Endothelial cell of umbilical vein (primary cell): ENCODE results near the gene ATP5MG. TPM values are rescaled to one million over a fixed set of nuclear protein-coding genes. Genes with fewer than 3 reads are reported as not detected.
"Not testable (repeated sequence)": the region's sequence is repeated elsewhere in the genome, so short reads cannot be mapped to it uniquely, and the experiment has no call there.

Experiments used
- BruUV-seq: library from RNA; stranded (reverse); fragments of 400-500 nt; replicated peaks from 2 replicates; lab custom pipeline; 2021; lab: Mats Ljungman, UMichigan
- CTCF ChIA-PET: fragments of 300-600, 350-600 bp; sonication (Branson Sonifier 250); formaldehyde crosslinking; loops from one replicate; lab custom pipeline; 2021; ENCODE audit warnings: antibody characterized with exemption, inconsistent platforms; lab: Charles Lee
- POLR2A ChIA-PET: fragments of 300-600, 350-600 bp; sonication (Branson Sonifier 250); formaldehyde crosslinking; loops from one replicate; lab custom pipeline; 2021; ENCODE audit warnings: antibody characterized with exemption, inconsistent platforms; lab: Charles Lee
- DNase-seq: peaks from one replicate; pipeline ENCODE4 v3.0.0-alpha.2; 2011; ENCODE audit warnings: low read depth, low spot score
- FAIRE-seq: peaks from 2 replicates; lab custom pipeline; 2011; peaks lifted over from hg19 to GRCh38; lab: Jason Lieb, UNC
- H2AFZ ChIP-seq: 2 replicates; pipeline ENCODE4 v1.6.0; 2012; ENCODE audit warnings: low read depth, low read length, control low read depth, inconsistent platforms
- H3K27ac ChIP-seq: 2 replicates; pipeline ENCODE4 v1.5.1; 2011; ENCODE audit warnings: low read depth, mild to moderate bottlenecking, control low read depth, low read length, moderate library complexity; ENCODE audit not compliant: insufficient read depth
- H3K27me3 ChIP-seq, 2 experiments: 2 replicates each; pipeline versions ENCODE4 v1.6.0 to v1.6.1; 2011; ENCODE audit warnings: low read length in 2 of 2, mixed read lengths in 1 of 2; ENCODE audit not compliant: control insufficient read depth in 2 of 2, insufficient read depth in 2 of 2
- H3K36me3 ChIP-seq, 2 experiments: 2 replicates in 1 of 2; 3 replicates in 1 of 2; pipeline ENCODE4 v1.5.1; 2011; ENCODE audit warnings: low read length in 2 of 2, mild to moderate bottlenecking in 1 of 2, moderate library complexity in 1 of 2; ENCODE audit not compliant: control insufficient read depth in 2 of 2, insufficient read depth in 2 of 2; ENCODE audit errors: extremely low read depth in 1 of 2
- H3K4me1 ChIP-seq: 3 replicates; pipeline ENCODE4 v1.5.1; 2011; ENCODE audit warnings: mild to moderate bottlenecking, low read length; ENCODE audit not compliant: control insufficient read depth, insufficient read depth; ENCODE audit errors: extremely low read depth
- H3K4me2 ChIP-seq: 2 replicates; pipeline ENCODE4 v1.6.1; 2011; ENCODE audit warnings: low read length, control low read depth, mixed read lengths; ENCODE audit not compliant: insufficient read depth
- H3K4me3 ChIP-seq, 3 experiments: fragments of 200-600 bp in 1 of 3; sonication (generic), shearing (Covaris generic) in 1 of 3; replicated peaks in 1 of 3; 2 replicates each; pipeline ENCODE4 v1.5.1; 2011 to 2016; ENCODE audit warnings: control low read depth in 3 of 3, low read length in 3 of 3, mild to moderate bottlenecking in 2 of 3, inconsistent platforms in 1 of 3, low read depth in 1 of 3, moderate library complexity in 1 of 3; ENCODE audit not compliant: insufficient read depth in 1 of 3
- H3K79me2 ChIP-seq: 2 replicates; pipeline ENCODE4 v1.6.0; 2012; ENCODE audit warnings: low read length, inconsistent platforms; ENCODE audit not compliant: control insufficient read depth, insufficient read depth
- H3K9ac ChIP-seq: replicated peaks from 2 replicates; pipeline ENCODE3; 2011; ENCODE audit warnings: low read length, control low read depth; ENCODE audit not compliant: insufficient read depth; ENCODE audit errors: extremely low read depth
- H3K9me1 ChIP-seq: replicated peaks from 3 replicates; pipeline ENCODE4 v1.6.0; 2011; ENCODE audit warnings: mild to moderate bottlenecking, low read length; ENCODE audit not compliant: control insufficient read depth, insufficient read depth; ENCODE audit errors: extremely low read depth
- H3K9me3 ChIP-seq: replicated peaks from 2 replicates; pipeline ENCODE4 v1.5.1; 2012; ENCODE audit warnings: low read length, inconsistent platforms; ENCODE audit not compliant: control insufficient read depth, insufficient read depth
- H4K20me1 ChIP-seq: replicated peaks from 2 replicates; pipeline ENCODE3; 2011; ENCODE audit warnings: mild to moderate bottlenecking, low read length; ENCODE audit not compliant: control insufficient read depth, insufficient read depth; ENCODE audit errors: extremely low read depth
- JUN ChIP-seq: IDR thresholded peaks from 2 replicates; pipeline ENCODE4 v1.6.1; 2011; ENCODE audit warnings: borderline replicate concordance, low read depth; ENCODE audit not compliant: insufficient read length, insufficient read depth
- MAX ChIP-seq: IDR thresholded peaks from 2 replicates; pipeline ENCODE4 v1.6.1; 2011; ENCODE audit not compliant: insufficient read depth, insufficient read length
- POLR2A ChIP-seq: IDR thresholded peaks from 2 replicates; pipeline ENCODE4 v1.6.1; 2012; ENCODE audit warnings: low read depth, mild to moderate bottlenecking, control low read depth, low read length
- POLR2AphosphoS5 ChIP-seq: IDR thresholded peaks from 2 replicates; pipeline ENCODE4 v1.6.1; 2012; ENCODE audit warnings: low read depth, mild to moderate bottlenecking, control low read depth, low read length, moderate library complexity; ENCODE audit not compliant: insufficient read depth
- dilution Hi-C: fragments of 300-500 bp; cut with MboI; formaldehyde crosslinking; loops from one replicate; pipeline ENCODE4 v1.15.0; 2019; ENCODE audit warnings: low sequenced_read_pairs; ENCODE audit not compliant: extremely low pct_ligation_motif_present
- intact Hi-C: fragments of 100-400 bp; cut with micrococcal nuclease; formaldehyde crosslinking; loops from one replicate; pipeline ENCODE4 v1.10.0; 2022
- polyA plus RNA-seq, 4 experiments: library from polyadenylated mRNA; depleted of rRNA in 3 of 4; stranded (reverse) in 3 of 4; unstranded in 1 of 4; fragments of >200 nt; gene quantifications; 2 replicates each; pipeline versions ENCODE4 v1.2.1 to v1.2.3, GENCODE V29; 2011 to 2012; ENCODE audit warnings: missing spikeins in 1 of 4
- total RNA-seq: library from RNA; stranded (reverse); gene quantifications from 2 replicates; pipeline ENCODE4 v1.2.3, GENCODE V29; 2021

ATP5MG gene
- total and polyA plus RNA-seq, 2 donors (not counting 3 experiments of a cell fraction or from before 2014, with no cell fraction given), result 211 to 439 TPM

- DNase-seq (no peak), FAIRE-seq (no peak)
- Histone ChIP-seq H3K4me2 (no peak overlapping the region), H3K4me3 (no peak overlapping the region), H3K27ac (no peak overlapping the region), H3K9ac (no peak overlapping the region), H4K20me1 (no peaks in the 10 kb centered on the region), H3K9me1 (no peaks in the 10 kb centered on the region), H2AFZ (no peak overlapping the region), H3K9me3 (no peaks in the 10 kb centered on the region), H3K4me1 (peaks cover 10% of the 10 kb centered on the region), H3K27me3 (no peaks in the 10 kb centered on the region), H3K79me2 (peaks cover 25% of the 10 kb centered on the region), H3K36me3 (peaks cover 0 to 1% of the 10 kb centered on the region in 2 experiments)
- intact Hi-C loops (no loop called here), dilution Hi-C loops (loop anchor here (25.0 kb wide), 1 partner anchor 88 kb away; no protein-coding TSS in a partner anchor)
- no peak for TF ChIP-seq POLR2A
- no peak for TF ChIP-seq POLR2AphosphoS5
- ChIA-PET POLR2A (no interaction called here), CTCF (interaction anchor here (1.2 to 1.8 kb wide), 2 partner anchors 14 to 90 kb away, joined by 4 to 7 read pairs; no protein-coding TSS in a partner anchor)
- no TSS peak for BruUV-seq
These were observed 2.4 kb upstream of the ATP5MG start for GRCh38 chr11:118398791-118399559.

- peak overlapping the region; percentile 89 for H3K4me2 ChIP-seq
- FAIRE-seq (peak; percentile 49), DNase-seq (no peak)
- no peaks in the 10 kb centered on the region for H4K20me1 ChIP-seq
- dilution Hi-C loops, result no loop called here
- no peaks in the 10 kb centered on the region for H3K27me3 ChIP-seq
- no peaks in the 10 kb centered on the region for H3K9me1 ChIP-seq
- ChIA-PET CTCF (interaction anchor here (0.9 to 2.0 kb wide), 6 partner anchors 13 to 203 kb away, joined by 3 to 14 read pairs (median 6); partner anchors contain the start of gene KMT2A), POLR2A (interaction anchor here (0.6 to 1.2 kb wide), 2 partner anchors 14 to 33 kb away, joined by 3 read pairs; no protein-coding TSS in a partner anchor)
- peak overlapping the region; percentile 71 for H3K9ac ChIP-seq
- H3K4me3 ChIP-seq, result peak overlapping the region; percentile 71 to 99 (median 94)
- intact Hi-C loops, result loop anchor here (1.0 to 2.0 kb wide), 3 partner anchors 33 to 171 kb away; partner anchors contain the start of gene ARCN1
- no peak for TF ChIP-seq POLR2A
- TF ChIP-seq MAX, result no peak
- no peak for TF ChIP-seq JUN
- H3K9me3 ChIP-seq, result no peaks in the 10 kb centered on the region
- H3K79me2 ChIP-seq, result peaks cover 54% of the 10 kb centered on the region
- peaks cover 0 to 3% of the 10 kb centered on the region in 2 experiments for H3K36me3 ChIP-seq
- H2AFZ ChIP-seq, result peak overlapping the region; percentile 43
- TSS peak; percentile 38 for BruUV-seq
- peaks cover 10% of the 10 kb centered on the region for H3K4me1 ChIP-seq
- peak overlapping the region; percentile 63 for H3K27ac ChIP-seq
These were observed 629 bp downstream of the ATP5MG start for GRCh38 chr11:118401880-118402590.

GRCh38 chr11:118402594-118402993 lies 1.2 kb downstream of the ATP5MG start:
- H4K20me1 ChIP-seq, FAIRE-seq, intact Hi-C loops, H3K9me3 ChIP-seq, dilution Hi-C loops, H3K36me3 ChIP-seq, H3K27ac ChIP-seq, H2AFZ ChIP-seq, H3K27me3 ChIP-seq, BruUV-seq, H3K9me1 ChIP-seq, DNase-seq: not testable (repeated sequence)
- peaks cover 10% of the 10 kb centered on the region for H3K4me1 ChIP-seq
- ChIA-PET POLR2A (interaction anchor here (1.2 kb wide), 1 partner anchor 13 kb away, joined by 3 read pairs; no protein-coding TSS in a partner anchor), CTCF (interaction anchor here (1.2 to 2.0 kb wide), 5 partner anchors 13 to 204 kb away, joined by 3 to 14 read pairs (median 9); partner anchors contain the start of gene KMT2A)
- H3K9ac ChIP-seq, result peak overlapping the region; percentile 71
- H3K79me2 ChIP-seq, result peaks cover 57% of the 10 kb centered on the region
- H3K4me3 ChIP-seq, result peak overlapping the region; percentile 71 to 99 (median 94)
- peak overlapping the region; percentile 89 for H3K4me2 ChIP-seq
